ENCODE data around the gene UBAP1L. TPM values are rescaled to one million over a fixed set of nuclear protein-coding genes. Genes with fewer than 3 reads are reported as not detected.
A peak's percentile ranks its signal among the peaks of the same experiment; 100 is the strongest.

UBAP1L gene
- total RNA-seq (2021; fragmentation: NEBNext Ultra II Directional; extraction: Animal tissue kit (Norgen Biotek cat#: 25700)), result 1 to 10 TPM in 1 of 6 experiments, under 1 TPM in 5; 0.43 to 1.4 (median 0.64) TPM
- long read RNA-seq, result 0 reads

GRCh38 chr15:65115086-65115485 is at the start of gene UBAP1L:
Gene UBAP1L, minus strand, starts transcription at chr15:65115200. Its CDS starts 8,985 bp downstream, at chr15:65106215.
- Mint-ChIP-seq H3K4me1 (ENCODE audit: low read depth) (peaks cover 16% of the 10 kb centered on the region; the same call in 1 of the 2 replicates), H3K27ac (peak within 1 kb of the TSS; percentile 28; the same call in 1 of the 2 replicates), H3K4me3 (no peak within 1 kb of the TSS), H3K9me3 (no peaks in the 10 kb centered on the region), H3K36me3 (ENCODE audit: low read depth) (peaks cover 25% of the 10 kb centered on the region), H3K27me3 (ENCODE audit: insufficient read depth) (peaks cover 1% of the 10 kb centered on the region)
- peak; percentile 18 for DNase-seq
- TF ChIP-seq CTCF (IDR thresholded peaks at IDR 0.05), result no peak

GRCh38 chr15:65164139-65164538 is 49.1 kb upstream of the UBAP1L start:
- H3K27ac Mint-ChIP-seq, result no peak overlapping the region
- H3K4me3 Mint-ChIP-seq, result no peak overlapping the region
- no peak for DNase-seq
- H3K36me3 Mint-ChIP-seq (ENCODE audit: low read depth), result no peaks in the 10 kb centered on the region; the same call in 1 of the 2 replicates
- H3K9me3 Mint-ChIP-seq, result no peaks in the 10 kb centered on the region
- H3K4me1 Mint-ChIP-seq (ENCODE audit: low read depth), result peaks cover 5% of the 10 kb centered on the region; the same call in 1 of the 2 replicates
- H3K27me3 Mint-ChIP-seq (ENCODE audit: insufficient read depth), result no peaks in the 10 kb centered on the region
- TF ChIP-seq CTCF (IDR thresholded peaks at IDR 0.05), result no peak

- DNase-seq, result peak; percentile 10
- TF ChIP-seq CTCF (IDR thresholded peaks at IDR 0.05), result no peak
- H3K4me1 Mint-ChIP-seq (ENCODE audit: low read depth), result peaks cover 5% of the 10 kb centered on the region; the same call in 1 of the 2 replicates
- no peak overlapping the region for H3K4me3 Mint-ChIP-seq
- no peaks in the 10 kb centered on the region; the same call in 1 of the 2 replicates for H3K36me3 Mint-ChIP-seq (ENCODE audit: low read depth)
- peak overlapping the region; percentile 52; the same call in 1 of the 2 replicates for H3K27ac Mint-ChIP-seq
- H3K9me3 Mint-ChIP-seq, result no peaks in the 10 kb centered on the region
- no peaks in the 10 kb centered on the region for H3K27me3 Mint-ChIP-seq (ENCODE audit: insufficient read depth)
These were observed 48.0 kb upstream of the UBAP1L start for GRCh38 chr15:65163041-65163440.

GRCh38 chr15:65156692-65157091 is 41.7 kb upstream of the UBAP1L start:
- no peak overlapping the region for H3K27ac Mint-ChIP-seq
- no peaks in the 10 kb centered on the region for H3K4me1 Mint-ChIP-seq (ENCODE audit: low read depth)
- H3K27me3 Mint-ChIP-seq (ENCODE audit: insufficient read depth), result no peaks in the 10 kb centered on the region
- TF ChIP-seq CTCF (IDR thresholded peaks at IDR 0.05), result no peak
- no peak for DNase-seq
- no peaks in the 10 kb centered on the region for H3K9me3 Mint-ChIP-seq
- peaks cover 24% of the 10 kb centered on the region for H3K36me3 Mint-ChIP-seq (ENCODE audit: low read depth)
- no peak overlapping the region for H3K4me3 Mint-ChIP-seq

GRCh38 chr15:65154720-65155119 is 39.7 kb upstream of the UBAP1L start:
- TF ChIP-seq CTCF (IDR thresholded peaks at IDR 0.05), result no peak
- H3K9me3 Mint-ChIP-seq, result no peaks in the 10 kb centered on the region
- H3K27me3 Mint-ChIP-seq (ENCODE audit: insufficient read depth), result no peaks in the 10 kb centered on the region
- H3K27ac Mint-ChIP-seq, result no peak overlapping the region
- H3K36me3 Mint-ChIP-seq (ENCODE audit: low read depth), result peaks cover 29% of the 10 kb centered on the region
- H3K4me3 Mint-ChIP-seq, result no peak overlapping the region
- DNase-seq, result no peak
- no peaks in the 10 kb centered on the region for H3K4me1 Mint-ChIP-seq (ENCODE audit: low read depth)
